Measurements from ENCODE around the gene C16orf96. TPM values are rescaled to one million over a fixed set of nuclear protein-coding genes. Genes with fewer than 3 reads are reported as not detected.
A peak's percentile ranks its signal among the peaks of the same experiment; 100 is the strongest.

C16orf96 gene
- total RNA-seq, 1 experiment from 2014 or later, result 0.15 TPM

- ChIA-PET CTCF (no interaction called here), POLR2A (no interaction called here)
- no peaks in the 10 kb centered on the region for H3K9me3 ChIP-seq (ENCODE audit: control insufficient read depth, insufficient read depth, low read depth, low read length)
- no TSS peak for BruUV-seq (replicated peaks)
- in situ Hi-C loops (cut with HindIII; ENCODE audit: low pct_unique_long_range_greater_than_20kb, low sequenced_read_pairs), result no loop called here
- peak overlapping the region; percentile 67 to 74 for H3K4me3 ChIP-seq (ENCODE audit: low read depth in 2 of 2, low read length in 2 of 2)
- TF ChIP-seq SIN3A (IDR thresholded peaks at IDR 0.05; ENCODE audit: borderline replicate concordance, insufficient read depth, low read depth, low read length), result no peak
- no peak for TF ChIP-seq CTCF (IDR thresholded peaks at IDR 0.05)
- no peak for TF ChIP-seq POLR2AphosphoS5 (IDR thresholded peaks at IDR 0.05; ENCODE audit: low read depth, low read length)
- TF ChIP-seq REST (IDR thresholded peaks at IDR 0.05; ENCODE audit: insufficient read depth in 1 of 2, low read depth in 2 of 2, low read length in 1 of 2), result no peak
- TF ChIP-seq TCF7L2 (IDR thresholded peaks at IDR 0.05; ENCODE audit: low read depth, low read length), result no peak
- H3K4me1 ChIP-seq (ENCODE audit: control insufficient read depth, insufficient read depth, low read length), result peaks cover 26% of the 10 kb centered on the region
- intact Hi-C loops (cut with micrococcal nuclease; ENCODE audit: unreplicated experiment), result no loop called here
- ATAC-seq (no peak), DNase-seq (ENCODE audit: low read depth, low spot score) (no peak)
- no peaks in the 10 kb centered on the region for H3K27me3 ChIP-seq (ENCODE audit: control insufficient read depth, insufficient read depth, low read length)
- no peaks in the 10 kb centered on the region for H3K36me3 ChIP-seq (ENCODE audit: control insufficient read depth, insufficient read depth, low read length)
- H3K27ac ChIP-seq (ENCODE audit: low read length), result peak overlapping the region; percentile 54
Measured at GRCh38 chr16:4612977-4613635, 57.0 kb downstream of the C16orf96 start.

GRCh38 chr16:4613636-4614570, 57.8 kb downstream of the C16orf96 start:
- Histone ChIP-seq H3K4me1 (ENCODE audit: control insufficient read depth, insufficient read depth, low read length) (peaks cover 29% of the 10 kb centered on the region), H3K4me3 (ENCODE audit: low read depth in 2 of 2, low read length in 2 of 2) (peak overlapping the region; percentile 67 to 74), H3K9me3 (ENCODE audit: control insufficient read depth, insufficient read depth, low read depth, low read length) (no peaks in the 10 kb centered on the region), H3K36me3 (ENCODE audit: control insufficient read depth, insufficient read depth, low read length) (no peaks in the 10 kb centered on the region), H3K27me3 (ENCODE audit: control insufficient read depth, insufficient read depth, low read length) (no peaks in the 10 kb centered on the region), H3K27ac (ENCODE audit: low read length) (peak overlapping the region; percentile 54)
- ChIA-PET POLR2A (no interaction called here), CTCF (no interaction called here)
- in situ Hi-C loops (cut with HindIII; ENCODE audit: low pct_unique_long_range_greater_than_20kb, low sequenced_read_pairs), result no loop called here
- no peak for DNase-seq (ENCODE audit: low read depth, low spot score)
- no peak; the same call in 1 of the 2 replicates for TF ChIP-seq TCF7L2 (IDR thresholded peaks at IDR 0.05; ENCODE audit: low read depth, low read length)
- TF ChIP-seq POLR2AphosphoS5 (IDR thresholded peaks at IDR 0.05; ENCODE audit: low read depth, low read length), result no peak
- no peak for TF ChIP-seq REST (IDR thresholded peaks at IDR 0.05; ENCODE audit: insufficient read depth in 1 of 2, low read depth in 2 of 2, low read length in 1 of 2)
- TF ChIP-seq SIN3A (IDR thresholded peaks at IDR 0.05; ENCODE audit: borderline replicate concordance, insufficient read depth, low read depth, low read length), result no peak
- no peak for TF ChIP-seq CTCF (IDR thresholded peaks at IDR 0.05)
- TSS peak; percentile 68 for BruUV-seq (replicated peaks)
- intact Hi-C loops (cut with micrococcal nuclease; ENCODE audit: unreplicated experiment), result no loop called here
- ATAC-seq, result no peak

Measured in Panc1 (cell line).